GM21576 (cell line): ENCODE data around the gene NOL6.
"Not testable (repeated sequence)": the region's sequence is repeated elsewhere in the genome, so short reads cannot be mapped to it uniquely, and the experiment has no call there.

Experiments used
- ATAC-seq: cut with Tn5 transposase; IDR thresholded peaks from one replicate; pipeline ENCODE4 v1.9.1; 2021; ENCODE audit warnings: mild to moderate bottlenecking, moderate library complexity; ENCODE audit not compliant: unreplicated experiment

NOL6 gene

GRCh38 chr9:33472881-33473615 is 676 bp downstream of the NOL6 start:
- no peak for ATAC-seq

- no peak for ATAC-seq
These were observed 1.4 kb downstream of the NOL6 start for GRCh38 chr9:33472171-33472880.

- no peak for ATAC-seq
These were observed 2.4 kb downstream of the NOL6 start for GRCh38 chr9:33471361-33471760.

- ATAC-seq = no peak
These were observed 3.8 kb downstream of the NOL6 start for GRCh38 chr9:33469891-33470290.

- no peak for ATAC-seq
These were observed 4.7 kb downstream of the NOL6 start for GRCh38 chr9:33468797-33469621.

- no peak for ATAC-seq
These were observed 5.5 kb downstream of the NOL6 start for GRCh38 chr9:33468215-33468730.

GRCh38 chr9:33467526-33467925 is 6.2 kb downstream of the NOL6 start:
- no peak for ATAC-seq

- ATAC-seq = no peak
These were observed 6.9 kb downstream of the NOL6 start for GRCh38 chr9:33466565-33467495.

- ATAC-seq = no peak
These were observed 7.8 kb downstream of the NOL6 start for GRCh38 chr9:33465596-33466564.

GRCh38 chr9:33465096-33465495 is 8.6 kb downstream of the NOL6 start:
- ATAC-seq = no peak

GRCh38 chr9:33464045-33464636 is 9.6 kb downstream of the NOL6 start:
- no peak for ATAC-seq

GRCh38 chr9:33463151-33463550 is 10.6 kb downstream of the NOL6 start:
- ATAC-seq = no peak

- ATAC-seq = no peak
These were observed 12.2 kb downstream of the NOL6 start for GRCh38 chr9:33461492-33461891.

- ATAC-seq = no peak
These were observed 12.9 kb downstream of the NOL6 start for GRCh38 chr9:33460854-33461253.

- no peak for ATAC-seq
These were observed 14.6 kb downstream of the NOL6 start for GRCh38 chr9:33459115-33459514.

- no peak for ATAC-seq
These were observed 15.3 kb downstream of the NOL6 start for GRCh38 chr9:33458444-33458843.

- ATAC-seq = no peak
These were observed 17.8 kb downstream of the NOL6 start for GRCh38 chr9:33455945-33456344.

GRCh38 chr9:33455456-33455855 is 18.3 kb downstream of the NOL6 start:
- ATAC-seq = not testable (repeated sequence)

GRCh38 chr9:33454661-33455026 is 19.1 kb downstream of the NOL6 start:
- not testable (repeated sequence) for ATAC-seq
